Endothelial cell of umbilical vein (primary cell): ENCODE results near the gene OXNAD1. TPM values are rescaled to one million over a fixed set of nuclear protein-coding genes. Genes with fewer than 3 reads are reported as not detected.

Source experiments
- BruUV-seq: library from RNA; stranded (reverse); fragments of 400-500 nt; replicated peaks from 2 replicates; lab custom pipeline; 2021; lab: Mats Ljungman, UMichigan
- CTCF ChIA-PET: fragments of 300-600, 350-600 bp; sonication (Branson Sonifier 250); formaldehyde crosslinking; loops from one replicate; lab custom pipeline; 2021; ENCODE audit warnings: antibody characterized with exemption, inconsistent platforms; lab: Charles Lee
- POLR2A ChIA-PET: fragments of 300-600, 350-600 bp; sonication (Branson Sonifier 250); formaldehyde crosslinking; loops from one replicate; lab custom pipeline; 2021; ENCODE audit warnings: antibody characterized with exemption, inconsistent platforms; lab: Charles Lee
- DNase-seq: peaks from one replicate; pipeline ENCODE4 v3.0.0-alpha.2; 2011; ENCODE audit warnings: low read depth, low spot score
- FAIRE-seq: peaks from 2 replicates; lab custom pipeline; 2011; peaks lifted over from hg19 to GRCh38; lab: Jason Lieb, UNC
- H2AFZ ChIP-seq: 2 replicates; pipeline ENCODE4 v1.6.0; 2012; ENCODE audit warnings: low read depth, low read length, control low read depth, inconsistent platforms
- H3K27ac ChIP-seq: 2 replicates; pipeline ENCODE4 v1.5.1; 2011; ENCODE audit warnings: low read depth, mild to moderate bottlenecking, control low read depth, low read length, moderate library complexity; ENCODE audit not compliant: insufficient read depth
- H3K27me3 ChIP-seq, 2 experiments: 2 replicates each; pipeline versions ENCODE4 v1.6.0 to v1.6.1; 2011; ENCODE audit warnings: low read length in 2 of 2, mixed read lengths in 1 of 2; ENCODE audit not compliant: control insufficient read depth in 2 of 2, insufficient read depth in 2 of 2
- H3K36me3 ChIP-seq, 2 experiments: 2 replicates in 1 of 2; 3 replicates in 1 of 2; pipeline ENCODE4 v1.5.1; 2011; ENCODE audit warnings: low read length in 2 of 2, mild to moderate bottlenecking in 1 of 2, moderate library complexity in 1 of 2; ENCODE audit not compliant: control insufficient read depth in 2 of 2, insufficient read depth in 2 of 2; ENCODE audit errors: extremely low read depth in 1 of 2
- H3K4me1 ChIP-seq: 3 replicates; pipeline ENCODE4 v1.5.1; 2011; ENCODE audit warnings: mild to moderate bottlenecking, low read length; ENCODE audit not compliant: control insufficient read depth, insufficient read depth; ENCODE audit errors: extremely low read depth
- H3K4me2 ChIP-seq: 2 replicates; pipeline ENCODE4 v1.6.1; 2011; ENCODE audit warnings: low read length, control low read depth, mixed read lengths; ENCODE audit not compliant: insufficient read depth
- H3K4me3 ChIP-seq, 3 experiments: fragments of 200-600 bp in 1 of 3; sonication (generic), shearing (Covaris generic) in 1 of 3; replicated peaks in 1 of 3; 2 replicates each; pipeline ENCODE4 v1.5.1; 2011 to 2016; ENCODE audit warnings: control low read depth in 3 of 3, low read length in 3 of 3, mild to moderate bottlenecking in 2 of 3, inconsistent platforms in 1 of 3, low read depth in 1 of 3, moderate library complexity in 1 of 3; ENCODE audit not compliant: insufficient read depth in 1 of 3
- H3K79me2 ChIP-seq: 2 replicates; pipeline ENCODE4 v1.6.0; 2012; ENCODE audit warnings: low read length, inconsistent platforms; ENCODE audit not compliant: control insufficient read depth, insufficient read depth
- H3K9ac ChIP-seq: replicated peaks from 2 replicates; pipeline ENCODE3; 2011; ENCODE audit warnings: low read length, control low read depth; ENCODE audit not compliant: insufficient read depth; ENCODE audit errors: extremely low read depth
- H3K9me1 ChIP-seq: replicated peaks from 3 replicates; pipeline ENCODE4 v1.6.0; 2011; ENCODE audit warnings: mild to moderate bottlenecking, low read length; ENCODE audit not compliant: control insufficient read depth, insufficient read depth; ENCODE audit errors: extremely low read depth
- H3K9me3 ChIP-seq: replicated peaks from 2 replicates; pipeline ENCODE4 v1.5.1; 2012; ENCODE audit warnings: low read length, inconsistent platforms; ENCODE audit not compliant: control insufficient read depth, insufficient read depth
- H4K20me1 ChIP-seq: replicated peaks from 2 replicates; pipeline ENCODE3; 2011; ENCODE audit warnings: mild to moderate bottlenecking, low read length; ENCODE audit not compliant: control insufficient read depth, insufficient read depth; ENCODE audit errors: extremely low read depth
- EZH2 ChIP-seq: IDR thresholded peaks from 2 replicates; pipeline ENCODE4 v1.6.1; 2012; ENCODE audit warnings: borderline replicate concordance, low read depth, mild to moderate bottlenecking, moderate library complexity, low read length, inconsistent platforms; ENCODE audit not compliant: severe bottlenecking
- FOS ChIP-seq: IDR thresholded peaks from 2 replicates; pipeline ENCODE4 v1.6.1; 2011; ENCODE audit warnings: mild to moderate bottlenecking, low read length, moderate library complexity, borderline replicate concordance; ENCODE audit not compliant: insufficient read depth
- GATA2 ChIP-seq: IDR thresholded peaks from 2 replicates; pipeline ENCODE4 v1.7.0; 2011; ENCODE audit warnings: low read depth, mild to moderate bottlenecking, moderate library complexity, mixed read lengths, low read length; ENCODE audit not compliant: insufficient read length, insufficient read depth
- JUN ChIP-seq: IDR thresholded peaks from 2 replicates; pipeline ENCODE4 v1.6.1; 2011; ENCODE audit warnings: borderline replicate concordance, low read depth; ENCODE audit not compliant: insufficient read length, insufficient read depth
- MAX ChIP-seq: IDR thresholded peaks from 2 replicates; pipeline ENCODE4 v1.6.1; 2011; ENCODE audit not compliant: insufficient read depth, insufficient read length
- MYC ChIP-seq: IDR thresholded peaks from one replicate; pipeline ENCODE4 v1.6.1; 2011; ENCODE audit warnings: mild to moderate bottlenecking, low read depth, low read length
- POLR2A ChIP-seq: IDR thresholded peaks from 2 replicates; pipeline ENCODE4 v1.6.1; 2012; ENCODE audit warnings: low read depth, mild to moderate bottlenecking, control low read depth, low read length
- POLR2AphosphoS5 ChIP-seq: IDR thresholded peaks from 2 replicates; pipeline ENCODE4 v1.6.1; 2012; ENCODE audit warnings: low read depth, mild to moderate bottlenecking, control low read depth, low read length, moderate library complexity; ENCODE audit not compliant: insufficient read depth
- dilution Hi-C: fragments of 300-500 bp; cut with MboI; formaldehyde crosslinking; loops from one replicate; pipeline ENCODE4 v1.15.0; 2019; ENCODE audit warnings: low sequenced_read_pairs; ENCODE audit not compliant: extremely low pct_ligation_motif_present
- intact Hi-C: fragments of 100-400 bp; cut with micrococcal nuclease; formaldehyde crosslinking; loops from one replicate; pipeline ENCODE4 v1.10.0; 2022
- polyA plus RNA-seq, 4 experiments: library from polyadenylated mRNA; depleted of rRNA in 3 of 4; stranded (reverse) in 3 of 4; unstranded in 1 of 4; fragments of >200 nt; gene quantifications; 2 replicates each; pipeline versions ENCODE4 v1.2.1 to v1.2.3, GENCODE V29; 2011 to 2012; ENCODE audit warnings: missing spikeins in 1 of 4
- total RNA-seq: library from RNA; stranded (reverse); gene quantifications from 2 replicates; pipeline ENCODE4 v1.2.3, GENCODE V29; 2021
- TF ChIP-seq, protein P1 (sequence below), 2 donors: IDR thresholded peaks; 1 replicate in 1 of 2; 2 replicates in 1 of 2; pipeline ENCODE4 v1.5.1; 2011; ENCODE audit warnings: low read length in 2 of 2, mild to moderate bottlenecking in 2 of 2, moderate library complexity in 2 of 2, control low read depth in 1 of 2, inconsistent platforms in 1 of 2, low read depth in 1 of 2; ENCODE audit not compliant: insufficient read depth in 1 of 2; ENCODE audit errors: extremely low read depth in 1 of 2

The OXNAD1 gene
- total and polyA plus RNA-seq, 2 donors (not counting 3 experiments of a cell fraction or from before 2014, with no cell fraction given): 5.5 to 9.7 TPM

- no peak for DNase-seq
- no peak overlapping the region for H3K9ac ChIP-seq
- peaks cover 11% of the 10 kb centered on the region for H3K4me1 ChIP-seq
- no peaks in the 10 kb centered on the region for H3K27me3 ChIP-seq
- no peak overlapping the region for H2AFZ ChIP-seq
- CTCF ChIA-PET: interaction anchor here (1.3 kb wide), 1 partner anchor 61 kb away, joined by 4 read pairs; no protein-coding TSS in a partner anchor
- no peak for TF ChIP-seq EZH2
- TF ChIP-seq, protein P1, sequence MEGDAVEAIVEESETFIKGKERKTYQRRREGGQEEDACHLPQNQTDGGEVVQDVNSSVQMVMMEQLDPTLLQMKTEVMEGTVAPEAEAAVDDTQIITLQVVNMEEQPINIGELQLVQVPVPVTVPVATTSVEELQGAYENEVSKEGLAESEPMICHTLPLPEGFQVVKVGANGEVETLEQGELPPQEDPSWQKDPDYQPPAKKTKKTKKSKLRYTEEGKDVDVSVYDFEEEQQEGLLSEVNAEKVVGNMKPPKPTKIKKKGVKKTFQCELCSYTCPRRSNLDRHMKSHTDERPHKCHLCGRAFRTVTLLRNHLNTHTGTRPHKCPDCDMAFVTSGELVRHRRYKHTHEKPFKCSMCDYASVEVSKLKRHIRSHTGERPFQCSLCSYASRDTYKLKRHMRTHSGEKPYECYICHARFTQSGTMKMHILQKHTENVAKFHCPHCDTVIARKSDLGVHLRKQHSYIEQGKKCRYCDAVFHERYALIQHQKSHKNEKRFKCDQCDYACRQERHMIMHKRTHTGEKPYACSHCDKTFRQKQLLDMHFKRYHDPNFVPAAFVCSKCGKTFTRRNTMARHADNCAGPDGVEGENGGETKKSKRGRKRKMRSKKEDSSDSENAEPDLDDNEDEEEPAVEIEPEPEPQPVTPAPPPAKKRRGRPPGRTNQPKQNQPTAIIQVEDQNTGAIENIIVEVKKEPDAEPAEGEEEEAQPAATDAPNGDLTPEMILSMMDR (IDR thresholded peaks at IDR 0.05; ENCODE audit: extremely low read depth in 1 of 2, insufficient read depth in 1 of 2, low read depth in 1 of 2, low read length in 2 of 2): no peak
- no peak for FAIRE-seq
- no peaks in the 10 kb centered on the region for H3K9me3 ChIP-seq
- no TSS peak for BruUV-seq
- intact Hi-C loops (no loop called here), dilution Hi-C loops (no loop called here)
- no peaks in the 10 kb centered on the region for H4K20me1 ChIP-seq
- H3K4me2 ChIP-seq: no peak overlapping the region
- H3K4me3 ChIP-seq: no peak overlapping the region
- H3K27ac ChIP-seq: no peak overlapping the region
- POLR2A ChIA-PET: no interaction called here
- no peaks in the 10 kb centered on the region for H3K9me1 ChIP-seq
- H3K79me2 ChIP-seq: no peaks in the 10 kb centered on the region
- H3K36me3 ChIP-seq: no peaks in the 10 kb centered on the region
Observed at GRCh38 chr3:16239780-16240179, 25.2 kb upstream of the OXNAD1 start.

DNA sequence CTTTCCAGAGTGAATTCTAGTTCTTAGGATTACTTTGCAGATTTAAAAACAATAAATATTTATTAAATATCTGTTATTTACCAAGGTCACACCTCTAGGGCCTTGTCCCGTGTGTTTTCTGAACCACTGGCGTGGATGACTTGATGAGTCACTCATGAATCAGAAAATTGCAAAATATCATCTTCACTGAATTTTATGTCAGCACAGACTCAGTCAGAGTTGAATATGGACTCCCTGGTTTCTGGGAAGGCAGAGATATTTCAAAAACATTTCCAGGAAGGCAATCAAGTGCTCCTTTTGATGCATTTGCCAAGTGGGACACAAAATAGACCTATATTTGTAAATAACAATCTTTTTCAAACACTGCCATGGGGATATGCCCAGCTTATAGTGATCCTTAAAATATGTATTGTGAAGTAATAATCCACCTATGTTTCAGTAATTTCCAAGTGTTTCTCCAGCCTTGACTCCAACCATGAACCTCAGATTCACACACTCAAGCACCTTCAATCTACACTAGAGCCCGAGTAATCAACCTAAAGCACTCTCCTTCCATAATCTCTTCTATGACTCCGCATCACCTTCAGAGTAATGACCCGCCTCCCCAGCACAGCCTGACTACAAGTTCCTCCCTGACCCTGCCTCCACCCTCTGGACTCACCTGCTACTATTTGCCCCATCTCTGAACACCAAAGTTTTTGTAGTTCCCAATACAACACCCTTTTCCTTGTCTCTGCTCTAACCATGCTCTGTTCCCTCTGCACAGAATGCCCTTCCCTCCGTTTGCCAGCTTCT, 24.6 kb upstream of the OXNAD1 start:
- Histone ChIP-seq H3K9me1 (no peaks in the 10 kb centered on the region), H3K9me3 (no peaks in the 10 kb centered on the region), H3K4me2 (no peak overlapping the region), H3K4me1 (peaks cover 11% of the 10 kb centered on the region), H3K36me3 (no peaks in the 10 kb centered on the region), H4K20me1 (no peaks in the 10 kb centered on the region), H3K79me2 (no peaks in the 10 kb centered on the region), H3K27ac (no peak overlapping the region), H3K9ac (no peak overlapping the region), H2AFZ (no peak overlapping the region), H3K4me3 (no peak overlapping the region), H3K27me3 (no peaks in the 10 kb centered on the region)
- POLR2A ChIA-PET: no interaction called here
- DNase-seq: no peak
- CTCF ChIA-PET: interaction anchor here (0.6 to 4.2 kb wide), 5 partner anchors 8 to 191 kb away, joined by 3 to 30 read pairs (median 3); no protein-coding TSS in a partner anchor
- dilution Hi-C loops: no loop called here
- TF ChIP-seq MAX: no peak
- no peak for TF ChIP-seq MYC
- no peak for TF ChIP-seq JUN
- no peak for TF ChIP-seq FOS
- TF ChIP-seq POLR2AphosphoS5: no peak
- TF ChIP-seq GATA2: no peak
- TF ChIP-seq POLR2A: no peak
- TF ChIP-seq EZH2: no peak
- TF ChIP-seq, protein P1 (IDR thresholded peaks at IDR 0.05; ENCODE audit: extremely low read depth in 1 of 2, insufficient read depth in 1 of 2, low read depth in 1 of 2, low read length in 2 of 2): no peak
- no TSS peak for BruUV-seq
- intact Hi-C loops: no loop called here
- FAIRE-seq: no peak
